Measurements from ENCODE around the gene PERCC1.
"Not testable (repeated sequence)": the region's sequence is repeated elsewhere in the genome, so short reads cannot be mapped to it uniquely, and the experiment has no call there.

The PERCC1 gene

DNA sequence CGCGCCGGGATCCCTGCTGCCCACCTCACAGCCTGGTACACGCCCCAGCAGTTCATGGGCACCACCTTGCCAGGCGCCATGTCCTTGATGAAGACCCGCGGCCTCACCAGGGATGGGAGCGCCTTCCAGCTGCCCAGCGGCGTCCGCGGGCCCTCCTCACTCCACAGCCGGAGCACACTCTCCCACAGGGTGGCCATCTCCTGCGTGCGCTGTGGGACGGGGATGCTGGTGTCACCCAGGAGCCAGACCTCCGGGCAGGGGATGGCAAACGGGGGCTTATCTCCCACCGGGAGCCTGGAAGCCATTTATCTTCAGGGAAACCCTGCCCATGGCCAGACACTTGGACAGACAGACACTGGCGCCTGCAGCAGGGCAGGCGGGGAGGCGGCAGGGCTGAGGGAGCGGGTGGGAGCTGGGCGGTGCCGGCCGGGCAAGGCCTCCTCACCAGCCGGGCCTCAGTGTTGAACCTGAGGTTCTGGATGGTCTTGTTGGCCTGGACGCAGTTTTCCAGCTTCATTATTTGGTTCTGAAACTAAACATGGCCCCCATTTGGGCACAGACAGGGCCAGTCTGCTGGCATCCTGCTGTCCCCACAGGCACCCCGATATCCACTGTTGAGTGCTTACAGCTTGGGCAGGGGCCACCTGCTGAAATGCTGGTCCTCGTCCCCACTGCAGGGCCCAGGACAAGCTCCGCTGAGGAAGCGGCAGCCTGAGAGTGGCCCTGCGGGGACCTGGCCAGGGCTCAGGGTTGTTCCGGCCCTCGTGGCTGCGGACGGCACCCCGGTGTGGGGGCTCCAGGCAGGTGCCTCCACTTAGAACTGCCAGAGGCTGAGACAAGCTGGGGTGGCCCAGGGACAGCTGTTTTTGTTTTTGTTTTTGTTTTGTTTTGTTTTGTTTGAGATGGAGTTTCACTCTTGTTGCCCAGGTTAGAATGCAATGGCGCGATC, 4.0 kb downstream of the PERCC1 start:
- FAIRE-seq: no peak
- no peak for DNase-seq (ENCODE audit: low spot score)

GRCh38 chr16:1435921-1436697, 5.2 kb downstream of the PERCC1 start:
- DNase-seq (ENCODE audit: low spot score) (no peak), FAIRE-seq (no peak)

DNA sequence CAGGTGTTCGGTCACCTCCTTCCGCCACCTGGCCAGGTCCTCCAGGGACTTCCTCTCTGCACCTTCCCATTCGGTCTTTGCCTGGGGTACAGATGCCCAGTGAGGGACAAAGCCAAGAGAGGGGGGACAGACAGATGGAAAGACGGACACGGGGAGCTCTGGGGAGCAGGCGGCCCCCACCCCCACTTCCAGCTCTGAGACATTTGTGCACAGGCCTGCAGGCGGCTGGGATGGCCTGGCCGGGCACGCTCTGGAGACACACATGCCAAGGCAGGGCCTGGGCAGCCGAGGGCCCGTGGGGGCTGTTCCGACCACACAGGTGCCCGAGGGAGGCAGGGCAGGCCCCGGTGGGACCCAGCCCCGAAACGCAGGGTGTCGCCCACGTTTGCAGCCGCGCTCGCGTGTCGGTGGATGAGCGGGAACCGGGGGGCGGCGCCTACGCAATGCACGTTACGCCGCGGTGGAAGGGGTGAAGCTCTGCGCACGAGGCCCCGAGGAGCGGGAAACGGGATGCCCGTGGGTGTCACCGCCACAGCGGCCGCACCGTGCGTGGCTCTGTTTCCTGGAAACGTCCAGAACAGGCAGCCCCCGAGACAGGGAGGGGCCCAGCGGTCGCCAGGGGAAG, 6.0 kb downstream of the PERCC1 start:
- FAIRE-seq (no peak), DNase-seq (ENCODE audit: low spot score) (no peak)

- no peak for DNase-seq (ENCODE audit: low spot score)
- no peak for FAIRE-seq
Observed at GRCh38 chr16:1437606-1438005, 6.7 kb downstream of the PERCC1 start.

GRCh38 chr16:1438229-1439057, 7.6 kb downstream of the PERCC1 start:
- DNase-seq (ENCODE audit: low spot score) (no peak), FAIRE-seq (no peak)

DNA sequence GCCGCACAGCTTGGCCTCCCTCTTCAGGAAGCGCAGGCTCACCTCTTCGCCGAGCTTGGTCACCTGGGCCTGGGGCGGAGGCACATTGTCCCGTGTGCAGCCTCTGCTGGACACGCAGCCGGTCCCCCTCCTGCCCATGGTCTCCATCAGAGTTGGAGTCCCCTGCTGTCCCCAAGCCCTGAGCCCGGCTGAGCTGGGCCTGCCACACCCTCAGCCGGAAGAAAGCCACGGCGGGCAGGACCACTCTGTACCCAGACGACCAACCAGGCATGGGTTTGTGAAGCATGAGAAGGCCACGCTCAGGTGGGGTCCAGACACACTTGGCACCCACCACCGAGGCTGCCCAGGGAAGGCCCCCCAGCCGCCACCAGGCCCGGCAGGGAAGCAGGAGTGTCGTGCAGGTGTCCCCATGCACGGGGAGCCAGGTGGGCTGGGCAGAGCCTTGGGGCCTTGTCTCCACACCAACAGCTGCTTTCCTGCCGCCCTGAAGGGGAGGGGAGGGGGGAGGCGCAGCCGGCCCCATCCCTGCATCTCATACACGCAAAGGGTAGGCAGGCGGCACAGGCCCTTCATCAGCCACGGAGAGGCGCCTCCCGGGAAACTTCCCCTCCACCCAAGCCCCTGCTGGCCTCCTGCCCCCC, 8.3 kb downstream of the PERCC1 start:
- DNase-seq (ENCODE audit: low spot score): no peak
- FAIRE-seq: no peak

- not testable (repeated sequence) for FAIRE-seq; DNase-seq (ENCODE audit: low spot score)
Observed at GRCh38 chr16:1439699-1440074, 8.8 kb downstream of the PERCC1 start.

- DNase-seq (ENCODE audit: low spot score): no peak
- no peak for FAIRE-seq
Observed at GRCh38 chr16:1441391-1441829, 10.5 kb downstream of the PERCC1 start.

DNA sequence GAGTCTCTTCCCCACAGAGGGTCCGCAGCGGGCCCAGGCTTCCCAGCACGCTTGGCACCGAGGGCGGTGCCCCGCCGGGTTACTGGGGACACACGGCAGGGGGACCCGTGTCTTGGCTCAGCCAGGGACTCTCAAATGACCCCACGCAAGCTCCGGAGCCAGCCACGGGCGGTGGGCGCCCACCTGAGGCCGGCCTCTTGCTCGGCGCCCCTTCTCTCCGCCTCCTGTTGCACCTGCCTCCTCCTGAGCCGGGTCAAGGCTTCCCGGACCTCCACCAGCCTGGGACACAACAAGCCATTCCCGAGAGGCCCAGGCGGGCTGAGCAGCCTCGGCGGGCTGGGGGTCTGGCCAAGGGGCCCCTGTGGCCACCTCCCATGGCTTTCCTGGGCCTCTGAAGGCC, 11.8 kb downstream of the PERCC1 start:
- FAIRE-seq: no peak
- no peak for DNase-seq (ENCODE audit: low spot score)

GRCh38 chr16:1443403-1443973, 12.6 kb downstream of the PERCC1 start:
- DNase-seq (ENCODE audit: low spot score) (no peak), FAIRE-seq (no peak)

DNA sequence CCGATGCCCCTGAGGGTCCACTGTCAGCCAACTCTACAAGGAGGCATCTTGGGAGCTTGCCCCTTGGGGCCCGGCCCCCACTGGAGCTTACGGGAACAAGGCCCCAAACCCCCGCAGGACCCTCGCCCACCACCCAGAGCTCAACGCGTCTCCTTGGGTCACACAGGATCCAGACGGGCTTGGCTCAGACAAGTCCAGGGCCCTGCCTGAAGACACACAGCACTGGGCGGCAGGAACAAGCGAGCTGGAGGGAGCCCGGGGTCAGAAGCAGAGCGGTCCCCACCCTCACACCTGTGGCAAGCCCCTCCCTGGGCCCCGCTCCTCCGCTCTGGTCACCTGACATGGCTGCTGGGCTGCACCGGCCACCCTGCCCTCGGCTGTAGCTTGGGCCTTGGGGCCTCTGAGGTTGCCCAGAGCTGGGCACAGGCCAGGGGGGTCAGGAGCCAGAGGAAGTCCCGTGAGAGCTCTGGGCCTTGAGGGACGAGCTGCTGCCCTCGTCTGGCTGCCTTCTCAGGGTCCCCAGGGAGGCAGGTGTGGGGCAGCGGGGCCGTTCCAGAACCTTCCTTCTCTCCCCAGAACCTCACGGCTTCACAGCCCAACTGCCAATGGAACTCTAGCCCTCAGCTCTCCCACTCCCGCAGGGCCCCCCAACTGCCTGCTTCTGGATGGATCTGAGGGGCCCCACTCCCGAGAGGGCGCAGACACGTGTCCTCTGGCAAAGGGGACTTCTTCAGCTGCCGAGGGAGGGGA, 13.3 kb downstream of the PERCC1 start, which contains the start of gene CCDC154:
Gene CCDC154, minus strand, starts transcription at position 577 of the 750 bp plus-strand sequence. Its CDS starts 234 bp downstream, at position 343.
- FAIRE-seq (peak; percentile 30), DNase-seq (ENCODE audit: low spot score) (no peak)

DNA sequence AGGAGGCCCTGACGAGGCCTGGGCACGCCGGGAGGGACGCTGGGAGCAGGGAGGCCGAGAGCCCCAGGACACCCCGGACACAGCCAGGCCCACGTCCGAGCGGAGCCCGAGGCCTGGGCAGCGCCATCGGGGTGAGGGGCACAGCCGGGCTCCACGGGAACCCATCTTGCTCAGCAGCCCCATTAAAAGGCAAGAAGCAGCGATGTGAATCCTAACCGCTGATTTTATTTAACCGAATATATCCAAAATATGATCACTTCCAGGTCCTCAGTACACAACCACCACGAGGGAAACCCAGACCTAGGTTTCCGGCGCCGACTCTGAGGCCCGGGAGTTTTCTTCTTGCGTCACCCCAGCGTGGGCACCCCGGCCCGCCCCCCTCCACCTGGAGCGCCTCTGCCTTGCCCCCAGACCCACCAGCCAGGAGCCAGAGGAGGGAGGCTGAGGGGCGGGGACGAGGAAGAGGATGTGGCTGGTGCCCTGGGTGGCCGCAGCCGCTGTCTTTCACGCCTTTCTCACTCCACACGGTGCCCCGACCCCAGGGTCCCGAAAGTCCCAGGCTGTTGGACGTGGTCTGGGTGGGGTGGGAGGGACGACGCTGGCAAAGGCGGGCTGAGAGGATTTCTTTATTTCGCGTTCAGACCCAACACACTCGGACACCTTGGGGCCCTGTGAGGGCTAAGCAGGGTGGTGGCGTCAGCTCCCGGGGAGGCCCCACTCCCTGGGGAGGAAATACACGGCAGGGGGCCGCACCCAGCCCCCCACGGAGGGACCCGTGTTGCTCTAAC, 14.0 kb downstream of the PERCC1 start:
- DNase-seq (ENCODE audit: low spot score) (no peak), FAIRE-seq (no peak)

- no peak for FAIRE-seq
- no peak for DNase-seq (ENCODE audit: low spot score)
Observed at GRCh38 chr16:1445518-1446203, 14.8 kb downstream of the PERCC1 start.

DNA sequence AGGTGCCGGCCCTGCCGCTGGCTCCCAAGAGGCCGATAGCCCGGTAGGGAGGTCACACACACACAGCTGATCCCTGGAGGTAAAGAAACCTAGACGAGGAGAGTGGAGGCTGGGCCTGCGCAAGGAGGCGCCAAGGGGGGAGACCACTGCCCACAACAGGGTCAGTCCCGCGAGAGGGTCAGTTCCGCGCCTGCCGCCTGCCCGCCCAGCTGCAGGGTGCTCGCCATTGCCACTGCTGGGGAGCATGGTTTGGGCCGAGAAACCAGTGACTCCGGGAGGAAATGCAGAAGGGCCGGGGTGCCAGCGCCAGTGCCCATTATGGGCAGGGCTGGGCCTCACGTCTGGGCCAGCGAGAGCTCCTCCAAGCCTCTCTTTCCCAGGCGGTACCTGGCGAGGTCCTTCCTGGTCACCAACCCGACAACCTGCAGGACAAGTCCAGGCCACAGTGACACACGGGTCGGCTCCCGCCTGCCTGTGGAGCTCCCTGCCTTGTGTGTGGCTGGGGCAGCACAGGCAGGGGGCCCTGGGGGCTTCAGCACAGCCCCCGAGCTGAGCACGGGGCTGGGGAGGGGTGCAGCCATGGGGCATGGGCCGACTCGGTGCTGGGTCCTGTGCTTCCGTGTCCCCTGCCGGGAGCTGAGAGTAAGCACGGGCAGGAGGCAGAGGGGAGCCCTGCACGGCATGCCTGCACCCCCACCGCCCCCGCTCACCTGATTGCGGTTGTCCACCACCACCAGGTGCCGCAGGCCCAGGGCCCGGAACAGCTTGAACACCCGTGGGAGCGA, 15.6 kb downstream of the PERCC1 start:
- FAIRE-seq (no peak), DNase-seq (ENCODE audit: low spot score) (no peak)

DNA sequence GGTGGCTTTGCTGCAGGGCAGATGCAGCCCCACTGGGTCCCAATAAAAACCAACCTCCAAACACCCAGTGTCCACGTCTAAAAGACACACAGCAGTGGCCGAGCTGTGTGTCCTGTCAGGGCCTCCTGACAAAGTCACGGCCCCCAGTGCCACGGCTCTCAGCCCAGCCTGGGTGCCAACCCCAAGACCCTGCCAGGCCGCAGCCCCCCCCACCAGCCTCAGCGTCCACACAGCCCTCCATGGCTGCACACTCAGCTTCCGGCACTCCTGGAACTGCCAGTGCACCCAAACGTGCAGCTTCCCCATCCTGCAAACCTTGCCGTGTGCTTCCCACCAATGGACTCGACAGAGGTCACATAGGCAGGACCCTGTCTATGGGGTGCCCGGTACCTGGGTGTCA, 17.1 kb downstream of the PERCC1 start:
- no peak for DNase-seq (ENCODE audit: low spot score)
- no peak for FAIRE-seq

DNA sequence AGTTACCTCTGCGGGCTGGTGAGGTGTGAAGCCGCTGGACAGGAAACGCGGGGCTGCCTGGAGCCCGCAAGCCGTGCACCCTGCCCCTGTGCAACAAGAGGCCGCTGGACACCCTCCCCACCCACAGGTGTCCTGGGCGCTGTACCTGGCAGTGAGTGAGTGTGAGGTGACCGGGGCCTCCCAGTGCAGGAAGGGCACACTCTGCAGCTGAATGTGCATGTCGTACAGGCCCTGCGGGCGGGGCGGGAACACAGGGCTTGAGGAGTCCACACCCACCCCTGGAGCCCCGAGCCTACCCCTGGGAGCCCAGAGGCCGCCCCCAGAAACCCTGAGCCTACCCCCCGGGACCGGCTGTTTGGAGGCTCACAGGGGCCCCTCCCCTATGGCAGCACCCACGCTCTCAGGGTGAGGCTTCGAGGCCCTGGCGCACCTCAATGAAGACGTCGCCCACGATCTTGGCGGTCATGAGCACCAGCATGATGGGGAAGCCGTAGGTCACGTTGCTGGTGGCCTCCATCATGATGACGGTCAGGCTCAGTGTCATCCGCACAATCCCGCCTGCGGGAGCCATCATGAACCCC, 17.7 kb downstream of the PERCC1 start:
- DNase-seq (ENCODE audit: low spot score) (no peak), FAIRE-seq (no peak)
